Measurements from ENCODE around the gene DUSP2. TPM values are rescaled to one million over a fixed set of nuclear protein-coding genes. Genes with fewer than 3 reads are reported as not detected.

DUSP2 gene
- total and polyA plus RNA-seq, 10 of the 15 experiments (the other 5 are each of a cell fraction or from before 2014, with no cell fraction given) = 9.7 to 212 (median 57.2) TPM

- TF ChIP-seq REST (IDR thresholded peaks at IDR 0.05; ENCODE audit: low read depth, low read length) = no peak
- TF ChIP-seq RB1 (IDR thresholded peaks at IDR 0.05; ENCODE audit: borderline replicate concordance) = no peak
- 0 out of 2 replicates have a peak, but pooled peaks have one; percentile 39 for TF ChIP-seq MXI1 (IDR thresholded peaks at IDR 0.05; ENCODE audit: low read depth, low read length)
- peak; percentile 10 to 44; a peak in 2 of 4 replicates for TF ChIP-seq IKZF2 (IDR thresholded peaks at IDR 0.05)
- no peak for TF ChIP-seq PAX5 (IDR thresholded peaks at IDR 0.05; ENCODE audit: borderline replicate concordance, low read depth, low read length)
- no peak for TF ChIP-seq ZBTB40 (IDR thresholded peaks at IDR 0.05; ENCODE audit: borderline replicate concordance)
- TF ChIP-seq ZNF687 (IDR thresholded peaks at IDR 0.05) = no peak
- no peak for TF ChIP-seq SRF (IDR thresholded peaks at IDR 0.05; ENCODE audit: low read depth in 2 of 2, low read length in 2 of 2)
- TF ChIP-seq CEBPB (IDR thresholded peaks at IDR 0.05; ENCODE audit: borderline replicate concordance in 1 of 2, low read depth in 2 of 2, low read length in 2 of 2) = no peak
- no peak for TF ChIP-seq POLR2AphosphoS2 (IDR thresholded peaks at IDR 0.05; ENCODE audit: low read depth, low read length)
- TF ChIP-seq STAT1 (conservative IDR thresholded peaks at IDR 0.05) = no peak
- no peak for TF ChIP-seq FOXM1 (IDR thresholded peaks at IDR 0.05; ENCODE audit: low read depth, low read length)
- no peak for TF ChIP-seq NBN (IDR thresholded peaks at IDR 0.05)
- TF ChIP-seq RAD51 (IDR thresholded peaks at IDR 0.05) = no peak; the same call in 1 of the 2 replicates
- TF ChIP-seq IKZF1 (conservative IDR thresholded peaks at IDR 0.05) = peak; percentile 74; the same call in 1 of the 2 replicates
- TF ChIP-seq HDAC2 (IDR thresholded peaks at IDR 0.05) = no peak
- no peak for TF ChIP-seq ATF7 (IDR thresholded peaks at IDR 0.05; ENCODE audit: low read depth)
- TF ChIP-seq ELK1 (IDR thresholded peaks at IDR 0.05; ENCODE audit: low read depth, low read length) = no peak
Measured at GRCh38 chr2:96139181-96139758, 6.0 kb downstream of the DUSP2 start (continued).

All from GM12878 (cell line).